Stomach (tissue), 9 donors: Measurements from ENCODE around the gene HES5. TPM values are rescaled to one million over a fixed set of nuclear protein-coding genes. Genes with fewer than 3 reads are reported as not detected.

Experiments used
- DNase-seq, 2 donors: peaks; one replicate each; pipeline versions ENCODE4 v3.0.0 to v3.0.0-alpha.2; 2013 to 2019
- H3K27ac ChIP-seq, 5 donors: fragments of 200-600 bp in 4 of 5; sonication (generic) in 4 of 5; one replicate each; pipeline ENCODE4 v1.5.1; 2013 to 2019; ENCODE audit warnings: mild to moderate bottlenecking in 1 of 5, moderate library complexity in 1 of 5
- H3K27me3 ChIP-seq, 3 donors: fragments of 200-600 bp; sonication (generic); one replicate each; pipeline ENCODE4 v1.5.1; 2017 to 2019; ENCODE audit warnings: mixed run types in 1 of 3
- H3K36me3 ChIP-seq, 4 donors: fragments of 200-600 bp; sonication (generic); 1 replicate in 3 of 4; 2 replicates in 1 of 4; pipeline ENCODE4 v1.5.1; 2016 to 2019
- H3K4me1 ChIP-seq, 4 donors: fragments of 200-600 bp; sonication (generic); one replicate each; pipeline ENCODE4 v1.5.1; 2016 to 2019
- H3K4me3 ChIP-seq, 4 donors: fragments of 200-600 bp; sonication (generic) in 3 of 4; one replicate each; pipeline ENCODE4 v1.5.1; 2016 to 2019; ENCODE audit warnings: mild to moderate bottlenecking in 1 of 4
- H3K9me3 ChIP-seq, 4 donors: fragments of 200-600 bp; sonication (generic); one replicate each; pipeline ENCODE4 v1.5.1; 2016 to 2019
- EP300 ChIP-seq: sonication (generic); formaldehyde crosslinking; IDR thresholded peaks from one replicate; pipeline ENCODE4 v1.6.1; 2017; ENCODE audit warnings: antibody characterized with exemption
- POLR2A ChIP-seq, 4 donors: fragments of 450-650 bp; IDR thresholded peaks; one replicate each; pipeline ENCODE4 v1.6.1; 2016; ENCODE audit warnings: antibody characterized with exemption in 4 of 4, control low read depth in 2 of 4, mild to moderate bottlenecking in 1 of 4, moderate library complexity in 1 of 4
- POLR2AphosphoS5 ChIP-seq, 3 donors: sonication (generic); formaldehyde crosslinking; IDR thresholded peaks; one replicate each; pipeline ENCODE4 v1.6.1; 2016; ENCODE audit warnings: antibody characterized with exemption in 3 of 3
- WGBS, 5 donors: extraction: QIAGEN DNeasy Blood & Tissue Kit in 3 of 5; methylation state at CpG; one replicate each; pipeline versions ENCODE4 v1.1.5 to v1.1.7; 2013 to 2018; 5-methylcytosine and 5-hydroxymethylcytosine counted together
- intact Hi-C: fragments of 100-400 bp; cut with DNase I; formaldehyde crosslinking; loops from one replicate; pipeline ENCODE4 v1.15.1; 2023; ENCODE audit warnings: low total_unique reads
- polyA plus RNA-seq, 3 donors: library from polyadenylated mRNA; stranded (reverse); fragments of 200-250 nt; gene quantifications; one replicate each; pipeline ENCODE4 v1.2.3, GENCODE V29; 2013
- total RNA-seq, 5 donors: library from RNA; depleted of rRNA; stranded (reverse); fragments of >200 nt; gene quantifications; one replicate each; pipeline versions ENCODE4 v1.1.0 to v1.2.3, GENCODE V29; 2014 to 2016
- TF ChIP-seq, protein P1 (sequence below), 7 experiments: fragments of 450-650 bp in 4 of 7; fragments of 200-600 bp in 3 of 7; sonication (generic) in 3 of 7; IDR thresholded peaks; one replicate each; pipeline ENCODE4 v1.5.1; 2016 to 2019; ENCODE audit warnings: antibody characterized with exemption in 7 of 7, control low read depth in 2 of 7, mild to moderate bottlenecking in 1 of 7
- donor health status: healthy with polysubstance abuse.
- donor health status: Bipolar disorder and iron deficiency.
- donor health status: healthy.

Gene HES5
- total and polyA plus RNA-seq, 8 donors: 0.25 to 9.6 TPM; not detected in 6

DNA sequence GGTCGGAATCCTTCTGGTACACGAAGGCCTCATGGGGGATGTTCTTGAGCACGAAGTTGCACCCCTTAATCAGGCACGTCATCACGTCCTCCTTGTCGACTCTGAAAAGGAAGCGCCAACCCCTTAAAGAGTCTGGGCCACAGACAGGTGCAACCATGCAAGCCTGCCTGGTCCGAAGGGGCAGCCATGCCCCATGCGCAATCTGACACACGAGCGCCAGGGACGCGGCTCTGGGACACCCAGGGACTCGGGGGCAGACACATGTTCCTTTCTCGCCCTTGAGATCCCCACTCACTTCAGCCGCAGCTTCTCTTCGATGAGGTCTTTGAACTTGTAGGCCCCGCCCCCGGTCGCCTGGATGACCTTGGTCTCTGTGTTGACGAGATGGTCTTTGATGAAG is 9.3 kb downstream of the HES5 start:
- Histone ChIP-seq H3K27ac (no peak overlapping the region), H3K9me3 (no peaks in the 10 kb centered on the region), H3K27me3 (no peaks in the 10 kb centered on the region), H3K4me3 (no peak overlapping the region), H3K4me1 (peaks cover 22 to 37% (median 30%) of the 10 kb centered on the region in 4 donors), H3K36me3 (peaks cover 59 to 65% (median 62%) of the 10 kb centered on the region in 4 donors)
- TF ChIP-seq POLR2AphosphoS5 (IDR thresholded peaks at IDR 0.05): no peak
- TF ChIP-seq POLR2A (IDR thresholded peaks at IDR 0.05): no peak
- DNase-seq: no peak
- WGBS, 5 donors: 85 to 95% (median 94%) methylated on average over 8 to 21 of the region's 21 CpGs
- intact Hi-C loops: no loop called here

DNA sequence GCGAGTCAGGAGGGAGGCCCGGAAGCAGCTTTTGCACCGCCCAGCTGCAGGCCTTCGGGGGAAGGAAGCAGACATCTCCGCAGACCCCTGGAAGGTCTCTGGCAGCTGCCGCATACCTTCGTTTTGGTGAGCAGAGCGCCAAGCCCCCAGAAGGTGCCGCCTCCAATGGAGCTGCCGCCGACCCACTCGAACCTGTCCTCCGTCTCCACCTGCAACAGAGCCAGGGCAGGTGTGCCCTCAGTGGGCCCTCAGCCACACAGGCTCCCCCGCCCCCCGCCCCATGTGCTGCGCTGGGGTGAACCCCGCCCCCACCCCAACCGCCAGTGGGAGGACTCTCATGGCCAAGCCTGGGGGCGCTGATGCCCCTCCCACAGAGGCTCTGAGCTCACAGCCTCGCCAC is 9.9 kb downstream of the HES5 start:
- Histone ChIP-seq H3K9me3 (no peaks in the 10 kb centered on the region), H3K27me3 (no peaks in the 10 kb centered on the region), H3K36me3 (peaks cover 64 to 71% (median 68%) of the 10 kb centered on the region in 4 donors), H3K4me3 (no peak overlapping the region), H3K4me1 (peaks cover 18 to 31% (median 24%) of the 10 kb centered on the region in 4 donors), H3K27ac (no peak overlapping the region)
- DNase-seq: no peak
- intact Hi-C loops: no loop called here
- 94 to 98% (median 96%) methylated on average over 13 to 20 of the region's 20 CpGs for WGBS, 5 donors
- TF ChIP-seq POLR2A (IDR thresholded peaks at IDR 0.05) (no peak), POLR2AphosphoS5 (IDR thresholded peaks at IDR 0.05) (no peak), EP300 (no peak)
- TF ChIP-seq, protein P1, sequence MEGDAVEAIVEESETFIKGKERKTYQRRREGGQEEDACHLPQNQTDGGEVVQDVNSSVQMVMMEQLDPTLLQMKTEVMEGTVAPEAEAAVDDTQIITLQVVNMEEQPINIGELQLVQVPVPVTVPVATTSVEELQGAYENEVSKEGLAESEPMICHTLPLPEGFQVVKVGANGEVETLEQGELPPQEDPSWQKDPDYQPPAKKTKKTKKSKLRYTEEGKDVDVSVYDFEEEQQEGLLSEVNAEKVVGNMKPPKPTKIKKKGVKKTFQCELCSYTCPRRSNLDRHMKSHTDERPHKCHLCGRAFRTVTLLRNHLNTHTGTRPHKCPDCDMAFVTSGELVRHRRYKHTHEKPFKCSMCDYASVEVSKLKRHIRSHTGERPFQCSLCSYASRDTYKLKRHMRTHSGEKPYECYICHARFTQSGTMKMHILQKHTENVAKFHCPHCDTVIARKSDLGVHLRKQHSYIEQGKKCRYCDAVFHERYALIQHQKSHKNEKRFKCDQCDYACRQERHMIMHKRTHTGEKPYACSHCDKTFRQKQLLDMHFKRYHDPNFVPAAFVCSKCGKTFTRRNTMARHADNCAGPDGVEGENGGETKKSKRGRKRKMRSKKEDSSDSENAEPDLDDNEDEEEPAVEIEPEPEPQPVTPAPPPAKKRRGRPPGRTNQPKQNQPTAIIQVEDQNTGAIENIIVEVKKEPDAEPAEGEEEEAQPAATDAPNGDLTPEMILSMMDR (IDR thresholded peaks at IDR 0.05): no peak

DNA sequence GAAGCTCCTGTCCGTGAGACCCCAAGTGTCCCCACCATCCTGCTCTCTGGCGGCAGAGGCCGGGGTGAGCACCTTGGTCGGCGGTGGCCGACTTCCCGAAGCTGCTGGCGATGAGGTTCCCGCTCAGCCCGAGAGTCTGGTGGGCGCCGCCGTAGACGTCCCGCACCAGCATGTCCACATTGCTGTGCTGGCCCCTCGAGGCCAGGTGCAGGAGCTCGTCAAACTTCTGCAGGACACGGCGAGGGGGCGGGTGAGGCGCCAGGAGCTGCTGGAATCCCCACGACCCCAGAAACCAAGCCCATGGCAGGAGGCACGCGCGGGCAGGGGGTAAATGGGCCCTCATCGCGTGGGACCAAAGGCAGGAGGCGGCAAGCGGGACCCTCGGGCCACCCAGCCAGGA is 10.3 kb downstream of the HES5 start:
- peaks cover 13 to 26% (median 19%) of the 10 kb centered on the region in 4 donors for H3K4me1 ChIP-seq
- H3K4me3 ChIP-seq: no peak overlapping the region
- intact Hi-C loops: no loop called here
- DNase-seq: no peak
- no peak overlapping the region for H3K27ac ChIP-seq
- H3K27me3 ChIP-seq: no peaks in the 10 kb centered on the region
- 94 to 96% (median 94%) methylated on average over 25 to 30 of the region's 30 CpGs for WGBS, 5 donors
- peaks cover 67 to 76% (median 73%) of the 10 kb centered on the region in 4 donors for H3K36me3 ChIP-seq
- H3K9me3 ChIP-seq: no peaks in the 10 kb centered on the region
- TF ChIP-seq POLR2A (IDR thresholded peaks at IDR 0.05) (no peak), POLR2AphosphoS5 (IDR thresholded peaks at IDR 0.05) (no peak), EP300 (no peak)
- TF ChIP-seq, protein P1 (IDR thresholded peaks at IDR 0.05): no peak

DNA sequence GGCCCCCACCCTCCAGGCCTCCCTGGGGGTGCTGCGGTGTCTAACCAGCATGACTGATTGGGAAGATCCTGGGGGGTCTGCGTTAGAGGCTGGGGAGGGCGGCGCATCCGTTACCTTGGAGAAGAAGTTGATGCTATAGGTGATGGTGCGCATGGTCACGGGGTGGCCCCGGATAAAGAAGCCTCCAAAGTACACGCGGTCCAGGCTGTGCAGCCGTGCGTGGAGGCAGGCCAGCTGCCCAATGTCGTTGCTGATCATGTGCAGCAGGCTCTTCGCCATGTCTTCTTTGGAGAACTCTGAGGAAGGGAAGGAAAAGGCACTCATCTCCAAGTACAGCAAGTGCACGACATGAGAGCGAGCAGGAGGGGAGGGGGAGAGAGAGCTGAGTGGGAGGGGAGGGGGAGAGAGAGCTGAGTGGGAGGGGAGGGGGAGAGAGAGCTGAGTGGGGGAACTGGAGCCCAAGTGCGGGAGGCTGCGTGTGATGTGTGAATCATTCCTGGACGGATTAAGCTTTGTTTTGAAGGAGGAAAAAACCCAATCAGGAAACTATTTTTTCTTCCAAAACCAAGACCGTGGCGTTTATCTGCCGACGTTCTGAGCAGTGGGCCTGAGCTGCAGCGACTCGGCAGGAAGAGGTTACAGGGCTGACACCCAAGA is 10.9 kb downstream of the HES5 start:
- Histone ChIP-seq H3K27me3 (no peaks in the 10 kb centered on the region), H3K9me3 (no peaks in the 10 kb centered on the region), H3K27ac (no peak overlapping the region), H3K4me1 (peaks cover 8 to 20% (median 13%) of the 10 kb centered on the region in 4 donors), H3K36me3 (peaks cover 70 to 82% (median 79%) of the 10 kb centered on the region in 4 donors), H3K4me3 (no peak overlapping the region)
- TF ChIP-seq POLR2AphosphoS5 (IDR thresholded peaks at IDR 0.05) (no peak), EP300 (no peak), POLR2A (IDR thresholded peaks at IDR 0.05) (no peak)
- TF ChIP-seq, protein P1 (IDR thresholded peaks at IDR 0.05): no peak
- no peak for DNase-seq
- WGBS, 5 donors: 88 to 93% (median 91%) methylated on average over 25 of the region's 25 CpGs
- intact Hi-C loops: no loop called here

DNA sequence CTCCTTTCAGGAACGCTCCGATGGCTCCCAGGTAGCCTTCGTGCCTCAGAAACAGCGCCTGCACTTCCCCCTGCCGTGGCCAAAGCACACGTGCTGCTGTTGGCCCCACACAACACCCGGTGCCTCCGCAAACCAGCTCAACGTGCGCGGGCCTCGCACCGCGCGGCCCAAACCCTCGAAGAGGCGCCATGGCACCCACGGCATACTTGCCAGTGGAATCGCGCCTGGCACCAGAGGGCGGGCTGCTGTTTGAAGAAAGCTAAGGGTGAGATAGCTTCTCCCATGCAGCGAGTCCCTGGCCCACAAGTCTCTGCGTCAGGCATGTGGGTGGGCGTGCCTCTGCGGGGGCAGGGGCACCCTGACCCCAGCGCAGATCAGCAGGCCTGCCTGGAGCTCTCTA is 11.5 kb downstream of the HES5 start:
- H3K4me3 ChIP-seq: no peak overlapping the region
- H3K4me1 ChIP-seq: peaks cover 1 to 14% (median 7%) of the 10 kb centered on the region in 4 donors
- intact Hi-C loops: no loop called here
- peaks cover 77 to 88% (median 85%) of the 10 kb centered on the region in 4 donors for H3K36me3 ChIP-seq
- no peak for DNase-seq
- H3K27ac ChIP-seq: no peak overlapping the region
- no peak for TF ChIP-seq POLR2AphosphoS5 (IDR thresholded peaks at IDR 0.05)
- no peak for TF ChIP-seq POLR2A (IDR thresholded peaks at IDR 0.05)
- no peak for TF ChIP-seq EP300
- TF ChIP-seq, protein P1 (IDR thresholded peaks at IDR 0.05): no peak
- WGBS, 5 donors: 94 to 96% (median 95%) methylated on average over 18 to 26 of the region's 26 CpGs
- H3K9me3 ChIP-seq: no peaks in the 10 kb centered on the region
- H3K27me3 ChIP-seq: no peaks in the 10 kb centered on the region
